Choroid plexus epithelial cell (primary cell): ENCODE measurements around the gene RAB39A.

Experiments used
- DNase-seq: peaks from one replicate; pipeline ENCODE4 v3.0.0-alpha.2; 2010; ENCODE audit warnings: low read depth
- H3K4me3 ChIP-seq: 2 replicates; pipeline ENCODE4 v1.5.1; 2011; ENCODE audit warnings: low read depth, mild to moderate bottlenecking, control low read depth, low read length, moderate library complexity
- TF ChIP-seq, protein P1 (sequence below): conservative IDR thresholded peaks from 2 replicates; pipeline ENCODE4 v1.5.1; 2011; ENCODE audit warnings: low read depth, mild to moderate bottlenecking, control low read depth, inconsistent platforms, low read length, moderate library complexity

Gene RAB39A

DNA sequence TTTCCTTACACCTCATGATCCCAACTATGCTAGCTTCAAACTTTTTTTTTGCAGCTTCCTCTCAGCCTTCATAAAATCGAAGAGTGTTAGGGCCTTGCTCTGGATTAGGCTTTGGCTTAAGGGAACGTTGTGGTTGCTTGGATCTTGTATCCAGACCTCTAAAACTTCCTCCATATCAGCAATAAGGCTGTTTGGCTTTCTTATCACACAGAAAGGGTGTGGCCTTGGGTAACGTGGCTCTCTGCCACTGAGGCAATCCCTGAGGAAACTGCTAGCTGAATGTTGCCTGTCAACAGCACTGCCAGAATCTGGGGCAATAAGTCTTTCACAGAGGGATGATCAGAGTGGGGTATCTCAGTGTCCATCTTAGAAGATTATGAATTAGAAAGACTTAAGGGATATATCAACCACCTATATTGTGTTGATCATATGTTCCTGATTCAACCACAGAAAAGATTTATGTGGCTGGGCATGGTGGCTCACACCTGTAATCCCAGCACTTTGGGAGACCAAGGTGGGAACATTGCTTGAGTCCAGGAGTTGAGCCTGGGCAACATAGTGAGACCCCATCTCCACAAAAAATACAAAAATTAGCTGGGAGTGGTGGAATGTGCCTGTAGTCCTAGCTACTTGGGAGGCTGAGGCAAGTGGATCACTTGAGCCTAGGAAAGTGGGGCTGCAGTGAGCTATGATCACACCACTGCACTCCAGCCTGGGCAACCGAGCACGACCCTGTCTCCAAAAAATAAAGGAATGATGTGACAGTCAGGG is 67.9 kb downstream of the RAB39A start:
- TF ChIP-seq, protein P1, sequence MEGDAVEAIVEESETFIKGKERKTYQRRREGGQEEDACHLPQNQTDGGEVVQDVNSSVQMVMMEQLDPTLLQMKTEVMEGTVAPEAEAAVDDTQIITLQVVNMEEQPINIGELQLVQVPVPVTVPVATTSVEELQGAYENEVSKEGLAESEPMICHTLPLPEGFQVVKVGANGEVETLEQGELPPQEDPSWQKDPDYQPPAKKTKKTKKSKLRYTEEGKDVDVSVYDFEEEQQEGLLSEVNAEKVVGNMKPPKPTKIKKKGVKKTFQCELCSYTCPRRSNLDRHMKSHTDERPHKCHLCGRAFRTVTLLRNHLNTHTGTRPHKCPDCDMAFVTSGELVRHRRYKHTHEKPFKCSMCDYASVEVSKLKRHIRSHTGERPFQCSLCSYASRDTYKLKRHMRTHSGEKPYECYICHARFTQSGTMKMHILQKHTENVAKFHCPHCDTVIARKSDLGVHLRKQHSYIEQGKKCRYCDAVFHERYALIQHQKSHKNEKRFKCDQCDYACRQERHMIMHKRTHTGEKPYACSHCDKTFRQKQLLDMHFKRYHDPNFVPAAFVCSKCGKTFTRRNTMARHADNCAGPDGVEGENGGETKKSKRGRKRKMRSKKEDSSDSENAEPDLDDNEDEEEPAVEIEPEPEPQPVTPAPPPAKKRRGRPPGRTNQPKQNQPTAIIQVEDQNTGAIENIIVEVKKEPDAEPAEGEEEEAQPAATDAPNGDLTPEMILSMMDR: no peak
- no peak for DNase-seq
- H3K4me3 ChIP-seq: no peak overlapping the region

DNA sequence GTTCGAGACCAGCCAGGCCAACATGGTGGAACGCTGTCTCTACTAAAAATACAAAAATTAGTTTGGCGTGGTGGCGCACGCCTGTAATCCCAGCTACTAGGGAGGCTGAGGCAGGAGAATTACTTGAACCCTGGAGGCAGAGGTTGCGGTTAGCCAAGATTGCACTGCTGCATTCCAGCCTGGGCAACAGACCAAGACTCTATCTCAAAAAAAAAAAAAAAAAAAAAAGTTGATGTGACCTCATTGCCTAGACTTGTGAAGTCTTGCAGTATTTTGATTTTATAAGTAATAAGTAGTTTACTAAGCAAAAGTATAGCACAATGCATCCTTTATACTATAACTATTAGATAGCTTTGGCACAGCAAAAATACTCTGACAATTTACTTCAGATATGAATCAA is 70.5 kb downstream of the RAB39A start:
- H3K4me3 ChIP-seq: no peak overlapping the region
- DNase-seq: peak; percentile 20
- TF ChIP-seq, protein P1: no peak

DNA sequence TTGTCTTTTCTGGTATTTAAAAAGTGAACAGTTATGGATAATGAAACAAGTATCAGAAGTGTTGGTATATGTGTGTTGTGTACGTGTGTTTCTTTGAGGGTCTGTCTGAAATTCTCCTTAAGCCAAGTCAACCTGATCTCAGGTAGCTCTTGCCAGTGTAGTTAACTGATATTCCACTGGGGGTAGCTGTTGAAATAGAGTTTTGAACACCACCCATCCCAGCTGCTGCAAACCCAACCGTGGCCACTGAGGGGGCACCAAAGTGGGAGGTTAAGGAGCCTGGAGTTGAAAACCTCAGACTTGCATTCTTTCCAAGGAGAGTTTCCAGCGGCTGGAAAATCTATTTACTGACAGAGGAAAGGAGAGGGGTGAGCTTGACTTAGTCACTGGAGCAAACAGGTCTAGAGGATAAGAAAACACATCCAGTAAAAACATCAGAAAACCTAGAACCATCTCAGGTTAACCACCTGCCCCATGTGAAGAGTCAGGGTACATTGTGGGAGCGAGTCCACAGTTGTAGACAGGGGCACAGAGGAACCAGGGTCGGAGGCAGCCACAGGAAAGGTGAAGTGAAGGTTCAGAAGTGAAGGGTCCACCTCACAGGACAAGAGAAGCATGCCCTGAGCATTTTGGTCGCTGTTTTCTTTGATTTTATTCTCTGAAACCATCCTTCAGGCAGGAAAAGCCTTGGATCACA is 71.7 kb downstream of the RAB39A start:
- H3K4me3 ChIP-seq: no peak overlapping the region
- TF ChIP-seq, protein P1: peak; percentile 71
- peak; percentile 78 for DNase-seq

DNA sequence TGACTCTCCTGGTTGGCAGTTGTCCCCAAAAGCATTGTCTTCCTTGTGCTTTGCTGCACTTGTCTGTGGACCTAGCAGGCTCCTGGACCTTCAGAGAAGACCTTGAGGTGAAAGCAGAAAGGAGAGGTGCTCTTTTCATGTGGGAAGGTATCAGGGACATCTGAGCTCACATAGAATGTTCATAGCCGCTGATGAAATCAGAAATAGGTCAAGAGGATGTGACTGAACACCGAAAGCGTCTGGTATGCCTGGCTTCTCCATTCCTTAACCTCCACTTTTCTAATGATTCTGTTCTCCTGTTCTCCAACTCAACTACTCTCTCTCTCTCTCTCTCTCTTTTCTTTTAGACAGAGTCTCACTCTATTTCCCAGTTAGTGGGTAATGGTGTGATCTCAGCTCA is 74.2 kb downstream of the RAB39A start:
- TF ChIP-seq, protein P1: no peak
- DNase-seq: no peak
- no peak overlapping the region for H3K4me3 ChIP-seq

DNA sequence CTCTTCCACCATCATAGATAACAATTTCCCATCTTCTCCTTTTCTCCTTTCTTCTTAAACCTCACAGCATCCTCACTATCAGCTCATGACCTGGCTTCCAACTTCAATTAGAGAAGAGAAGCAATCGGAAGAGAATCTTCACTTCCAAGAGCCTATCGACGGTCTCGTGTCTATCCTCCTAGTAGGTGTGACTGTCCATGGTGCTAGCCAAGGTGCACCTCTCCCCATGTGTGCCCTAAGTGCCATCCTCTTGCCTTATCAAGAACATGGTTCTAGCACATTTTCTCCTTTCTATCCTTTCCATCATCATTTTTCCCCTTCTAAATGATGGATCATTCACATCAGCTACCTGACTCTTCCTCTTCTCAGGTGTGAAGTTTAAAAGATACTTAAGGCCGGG is 75.4 kb downstream of the RAB39A start:
- DNase-seq: no peak
- no peak overlapping the region for H3K4me3 ChIP-seq
- TF ChIP-seq, protein P1: no peak

DNA sequence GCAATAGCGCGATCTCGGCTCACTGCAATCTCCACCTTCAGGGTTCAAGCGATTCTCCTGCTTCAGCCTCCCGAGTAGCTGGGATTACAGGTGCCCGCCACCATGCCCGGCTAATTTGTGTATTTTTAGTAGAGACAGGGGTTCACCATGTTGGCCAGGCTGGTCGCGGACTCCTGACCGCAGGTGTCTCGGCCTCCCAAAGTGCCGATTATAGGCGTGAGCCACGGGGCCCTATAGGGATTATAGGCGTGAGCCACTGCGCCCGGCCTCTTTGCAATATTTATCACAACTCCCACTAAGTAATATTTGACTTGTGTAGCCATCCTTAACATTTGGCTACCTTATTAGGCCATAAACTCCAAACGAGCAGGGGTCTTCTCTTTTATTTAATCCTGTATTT is 79.6 kb downstream of the RAB39A start:
- no peak overlapping the region for H3K4me3 ChIP-seq
- no peak for DNase-seq
- TF ChIP-seq, protein P1: no peak
